Mucosa of descending colon (tissue), 3 donors: ENCODE measurements around the gene NUFIP1. TPM values are rescaled to one million over a fixed set of nuclear protein-coding genes. Genes with fewer than 3 reads are reported as not detected.
A peak's percentile ranks its signal among the peaks of the same experiment; 100 is the strongest.

Experiments used
- ATAC-seq: fragments of 200-7000 bp; cut with Tn5 transposase; one replicate; pipeline ENCODE4 v1.9.1; 2020; ENCODE audit warnings: mild to moderate bottlenecking, moderate library complexity
- DNase-seq, 3 donors: peaks; one replicate each; pipeline ENCODE4 v3.0.0-alpha.2; 2020
- H3K36me3 ChIP-seq: fragments of 200-600 bp; one replicate; pipeline ENCODE4 v1.8.0; 2021; ENCODE audit warnings: low read depth, mild to moderate bottlenecking
- H3K4me1 ChIP-seq: fragments of 200-600 bp; one replicate; pipeline ENCODE4 v1.8.0; 2021; ENCODE audit warnings: low read depth, mild to moderate bottlenecking
- H3K4me3 ChIP-seq: fragments of 200-600 bp; one replicate; pipeline ENCODE4 v1.8.0; 2021; ENCODE audit warnings: mild to moderate bottlenecking
- H3K9me3 ChIP-seq: fragments of 200-600 bp; one replicate; pipeline ENCODE4 v1.8.0; 2021; ENCODE audit warnings: mild to moderate bottlenecking
- intact Hi-C, 2 donors: fragments of 100-400 bp; cut with DNase I in 1 of 2; cut with micrococcal nuclease in 1 of 2; formaldehyde crosslinking; loops; one replicate each; pipeline versions ENCODE4 v1.11.0 to v1.11.1; 2022; cut with DNase I, micrococcal nuclease
- total RNA-seq, 3 donors: library from RNA; stranded (reverse); fragmentation: NEBNext Ultra II Directional in 2 of 3; extraction: Animal tissue kit (Norgen Biotek cat#: 25700) in 2 of 3; gene quantifications; one replicate each; pipeline versions ENCODE4 v1.2.1 to v1.2.4, GENCODE V29; 2021 to 2023
- TF ChIP-seq, protein P1 (sequence below): fragments of 200-600 bp; IDR thresholded peaks from one replicate; pipeline ENCODE4 v1.8.0; 2022; ENCODE audit warnings: antibody characterized with exemption, mild to moderate bottlenecking
- donor health status: DM: no; HTN: no; CAD: no; lungs with moderate emphysema.
- donor health status: DM: no; HTN: no; CAD: no.
- donor health status: DM: no; HTN: yes; CAD: no.

NUFIP1 gene
- total RNA-seq, 3 donors from 2014 or later, result 1.5 to 3.9 (median 3.3) TPM

DNA sequence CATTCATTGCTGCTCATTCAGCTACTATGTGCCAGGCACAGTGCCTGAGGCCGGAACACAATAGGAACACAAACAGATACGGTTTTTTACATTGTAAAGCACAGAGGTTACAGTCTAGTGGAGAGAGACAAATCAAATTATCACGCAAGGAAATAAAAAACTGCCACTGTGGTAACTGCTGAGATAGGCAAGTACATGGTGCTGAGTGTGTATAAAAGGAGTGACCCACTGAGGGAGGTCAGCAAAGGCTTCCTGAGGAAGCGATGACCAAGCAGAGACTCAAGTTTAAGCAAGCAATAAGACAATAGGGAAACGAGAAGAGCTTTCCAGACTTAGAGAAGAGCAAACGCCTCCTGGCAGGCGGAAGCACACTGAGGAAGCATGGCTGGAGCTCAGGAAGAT is 56.4 kb downstream of the NUFIP1 start:
- TF ChIP-seq, protein P1, sequence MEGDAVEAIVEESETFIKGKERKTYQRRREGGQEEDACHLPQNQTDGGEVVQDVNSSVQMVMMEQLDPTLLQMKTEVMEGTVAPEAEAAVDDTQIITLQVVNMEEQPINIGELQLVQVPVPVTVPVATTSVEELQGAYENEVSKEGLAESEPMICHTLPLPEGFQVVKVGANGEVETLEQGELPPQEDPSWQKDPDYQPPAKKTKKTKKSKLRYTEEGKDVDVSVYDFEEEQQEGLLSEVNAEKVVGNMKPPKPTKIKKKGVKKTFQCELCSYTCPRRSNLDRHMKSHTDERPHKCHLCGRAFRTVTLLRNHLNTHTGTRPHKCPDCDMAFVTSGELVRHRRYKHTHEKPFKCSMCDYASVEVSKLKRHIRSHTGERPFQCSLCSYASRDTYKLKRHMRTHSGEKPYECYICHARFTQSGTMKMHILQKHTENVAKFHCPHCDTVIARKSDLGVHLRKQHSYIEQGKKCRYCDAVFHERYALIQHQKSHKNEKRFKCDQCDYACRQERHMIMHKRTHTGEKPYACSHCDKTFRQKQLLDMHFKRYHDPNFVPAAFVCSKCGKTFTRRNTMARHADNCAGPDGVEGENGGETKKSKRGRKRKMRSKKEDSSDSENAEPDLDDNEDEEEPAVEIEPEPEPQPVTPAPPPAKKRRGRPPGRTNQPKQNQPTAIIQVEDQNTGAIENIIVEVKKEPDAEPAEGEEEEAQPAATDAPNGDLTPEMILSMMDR, result no peak
- Histone ChIP-seq H3K9me3 (no peaks in the 10 kb centered on the region), H3K4me1 (no peaks in the 10 kb centered on the region), H3K4me3 (no peak overlapping the region), H3K36me3 (no peaks in the 10 kb centered on the region)
- DNase-seq (no peak), ATAC-seq (peak; percentile 54)
- intact Hi-C loops, result no loop called here

DNA sequence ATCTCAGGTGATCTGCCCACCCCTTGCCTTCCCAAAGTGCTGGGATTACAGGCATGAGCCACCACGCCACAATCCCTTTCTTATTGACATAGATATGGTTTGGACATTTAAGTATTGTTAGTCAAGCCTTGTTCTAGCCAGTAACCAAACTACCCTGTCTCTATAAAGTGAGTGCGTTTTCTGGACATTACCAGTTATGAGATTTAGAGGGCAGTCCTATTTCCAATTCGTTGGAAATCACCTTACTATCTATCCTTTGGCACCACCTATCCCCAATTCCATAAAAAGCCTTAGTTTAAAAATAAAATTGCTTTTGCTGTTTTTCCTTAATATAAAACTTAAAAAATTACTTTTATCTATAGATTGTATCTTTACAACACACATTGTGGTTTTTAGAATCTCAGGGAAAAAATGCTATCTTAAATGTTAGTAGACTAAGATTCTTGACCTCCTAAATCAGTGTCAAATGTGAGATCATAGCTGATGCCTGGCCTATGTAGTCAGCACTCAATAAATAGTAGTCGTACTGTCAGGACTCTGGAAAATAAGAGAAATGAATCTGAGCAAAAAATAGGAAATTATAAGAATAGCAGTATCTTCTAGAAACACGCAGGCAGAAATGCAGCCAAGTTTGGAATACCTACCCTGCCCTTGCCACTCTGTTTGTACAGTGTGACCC is 57.0 kb downstream of the NUFIP1 start:
- TF ChIP-seq, protein P1, result no peak
- no peak for ATAC-seq
- intact Hi-C loops, result no loop called here

DNA sequence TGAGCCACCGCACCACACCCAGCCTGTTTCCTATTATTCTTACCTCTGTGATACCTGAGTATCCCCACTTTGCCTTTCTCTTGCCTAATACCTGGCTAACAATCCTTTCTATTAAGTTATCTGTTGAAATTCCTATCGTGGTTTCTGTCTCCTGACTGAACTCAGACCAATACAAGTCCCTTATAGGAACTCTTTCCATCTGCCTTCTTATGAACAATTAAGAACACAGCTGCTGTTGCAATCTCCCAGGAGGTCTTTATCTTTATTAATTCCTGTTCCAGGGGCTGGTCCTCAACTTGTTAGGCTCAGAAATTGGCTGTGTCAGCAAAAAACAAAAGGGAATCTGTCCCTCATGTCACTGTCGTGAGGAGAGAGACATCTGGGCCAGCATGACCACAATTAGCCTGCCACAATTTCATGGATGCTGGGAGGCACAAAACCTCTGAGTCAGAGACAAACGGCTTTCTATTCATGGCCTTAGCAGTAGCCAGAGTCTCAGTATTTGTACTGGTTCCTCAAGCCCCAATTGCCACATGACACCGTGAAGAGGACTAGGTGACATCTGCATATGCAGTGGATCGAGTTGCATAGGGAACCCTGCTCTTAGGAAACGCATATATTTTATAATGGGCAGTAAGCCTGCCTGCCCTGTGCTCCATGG is 58.2 kb downstream of the NUFIP1 start:
- DNase-seq, result no peak
- ATAC-seq, result no peak

More for the DNA sequence above, 57.0 kb downstream of the NUFIP1 start:
- no peaks in the 10 kb centered on the region for H3K9me3 ChIP-seq
- H3K4me1 ChIP-seq, result no peaks in the 10 kb centered on the region
- no peaks in the 10 kb centered on the region for H3K36me3 ChIP-seq
- no peak overlapping the region for H3K4me3 ChIP-seq
- DNase-seq, result no peak

DNA sequence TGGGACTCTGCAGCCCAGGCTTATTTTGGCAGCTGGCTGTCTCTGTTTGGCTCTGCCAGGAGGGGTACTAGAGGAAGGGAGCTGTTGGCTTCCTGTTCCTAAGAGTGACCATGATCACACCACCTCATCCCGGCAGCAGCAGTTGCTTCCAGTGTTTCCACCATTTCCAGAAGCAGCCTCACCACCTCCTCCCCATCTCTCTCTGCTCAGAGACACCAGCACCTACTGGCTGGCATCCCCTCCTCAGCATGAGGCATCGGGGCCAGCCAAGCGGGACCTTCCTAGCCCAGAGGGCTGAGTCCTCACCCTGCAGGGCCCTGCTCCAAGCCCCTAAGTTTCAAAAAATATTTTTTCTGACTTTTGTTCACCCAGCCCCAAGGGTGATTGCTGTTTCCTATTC is 59.0 kb downstream of the NUFIP1 start:
- Histone ChIP-seq H3K4me3 (no peak overlapping the region), H3K4me1 (no peaks in the 10 kb centered on the region), H3K9me3 (no peaks in the 10 kb centered on the region), H3K36me3 (no peaks in the 10 kb centered on the region)
- intact Hi-C loops, result no loop called here
- DNase-seq, result no peak
- peak; percentile 12 for ATAC-seq
- TF ChIP-seq, protein P1, result no peak

More for the DNA sequence above, 58.2 kb downstream of the NUFIP1 start:
- TF ChIP-seq, protein P1, result no peak
- H3K9me3 ChIP-seq, result no peaks in the 10 kb centered on the region
- no peaks in the 10 kb centered on the region for H3K36me3 ChIP-seq
- H3K4me3 ChIP-seq, result no peak overlapping the region
- no peaks in the 10 kb centered on the region for H3K4me1 ChIP-seq
- intact Hi-C loops, result no loop called here

DNA sequence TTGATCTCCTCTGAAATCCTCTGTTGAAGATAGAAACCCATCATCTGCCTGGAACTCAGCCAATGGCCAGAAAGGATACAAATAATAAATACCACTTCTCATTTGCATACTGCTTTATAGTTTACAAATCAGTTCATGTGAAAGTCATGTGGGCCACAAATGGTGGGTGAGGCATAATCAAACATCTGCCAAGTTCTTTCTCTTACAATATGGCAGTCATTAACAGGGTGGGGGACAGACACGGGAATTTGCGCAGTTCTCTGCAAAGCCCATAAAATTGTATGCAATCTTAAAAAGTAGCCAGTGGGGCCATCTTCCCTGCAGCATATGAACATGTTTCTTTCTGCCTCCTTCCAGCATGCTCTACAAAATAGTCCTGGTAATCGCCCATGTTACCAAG is 59.6 kb downstream of the NUFIP1 start:
- TF ChIP-seq, protein P1, result no peak
- H3K4me1 ChIP-seq, result no peaks in the 10 kb centered on the region
- no peaks in the 10 kb centered on the region for H3K36me3 ChIP-seq
- no peaks in the 10 kb centered on the region for H3K9me3 ChIP-seq
- intact Hi-C loops, result no loop called here
- ATAC-seq (peak; percentile 18), DNase-seq (no peak)
- no peak overlapping the region for H3K4me3 ChIP-seq
